Stimulated activated effector memory CD8-positive, alpha-beta T cell treated with anti-CD3 and anti-CD28 coated beads, Interleukin-12 subunit alpha, Interleukin-12 subunit beta, amount 100 ng/mL, for 72 hours (primary cell): ENCODE data around the gene NADK.
"Not testable (repeated sequence)": the region's sequence is repeated elsewhere in the genome, so short reads cannot be mapped to it uniquely, and the experiment has no call there.

Experiments used
- ATAC-seq: fragments of 150-1000 bp; cut with Tn5 transposase; 2 replicates; pipeline ENCODE4 v1.10.0; 2021
- DNase-seq, 2 donors: peaks; one replicate each; pipeline ENCODE4 v3.0.0; 2021 to 2022; ENCODE audit warnings: low spot score in 2 of 2
- H3K27ac Mint-ChIP-seq: one replicate; pipeline ENCODE4 v1.8.0; 2022; ENCODE audit warnings: mild to moderate bottlenecking, mixed read lengths
- H3K36me3 Mint-ChIP-seq: one replicate; pipeline ENCODE4 v1.8.0; 2022; ENCODE audit warnings: mild to moderate bottlenecking, mixed read lengths
- H3K4me1 Mint-ChIP-seq: one replicate; pipeline ENCODE4 v1.8.0; 2022; ENCODE audit warnings: mixed read lengths
- H3K4me3 Mint-ChIP-seq: one replicate; pipeline ENCODE4 v1.8.0; 2022; ENCODE audit warnings: mild to moderate bottlenecking, mixed read lengths
- H3K9me3 Mint-ChIP-seq: one replicate; pipeline ENCODE4 v1.8.0; 2022; ENCODE audit warnings: mixed read lengths

NADK gene

DNA sequence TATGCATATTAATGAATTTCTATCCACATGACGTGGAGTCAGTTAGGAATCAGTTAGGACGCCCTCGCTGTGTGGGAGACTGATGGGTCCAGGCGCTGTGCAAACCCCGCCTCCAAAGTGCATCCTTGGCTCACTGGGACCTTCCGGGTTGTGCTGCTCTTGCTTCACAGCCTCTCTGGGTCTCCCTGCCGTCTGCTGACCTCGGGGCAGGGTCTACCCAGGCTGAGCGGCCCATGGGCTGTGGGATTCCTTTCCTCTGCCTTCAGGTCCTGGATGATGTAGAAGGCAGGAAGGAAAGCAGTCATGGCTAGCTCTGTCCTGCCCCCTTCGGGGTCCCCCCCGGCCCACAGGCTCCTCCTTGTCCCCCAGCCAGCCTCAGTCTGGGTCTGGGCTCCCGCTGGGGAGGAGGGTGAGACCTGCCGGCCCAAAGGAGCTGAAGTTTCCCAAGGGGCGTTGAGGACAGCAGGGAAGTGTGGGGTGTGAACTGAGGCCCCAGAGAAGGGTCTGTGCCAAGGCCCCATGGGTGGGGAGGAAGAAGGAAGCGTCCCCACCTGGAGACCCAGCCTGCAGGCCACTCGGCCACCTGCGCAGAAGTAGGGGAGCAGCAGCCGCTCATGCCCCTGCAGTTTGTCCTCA, 29.5 kb downstream of the NADK start:
- no peak for ATAC-seq
- H3K4me1 Mint-ChIP-seq: no peaks in the 10 kb centered on the region
- H3K36me3 Mint-ChIP-seq: peaks cover 17% of the 10 kb centered on the region
- H3K27ac Mint-ChIP-seq: no peak overlapping the region
- no peak overlapping the region for H3K4me3 Mint-ChIP-seq
- no peaks in the 10 kb centered on the region for H3K9me3 Mint-ChIP-seq
- DNase-seq: no peak

GRCh38 chr1:1746566-1746909, 31.7 kb downstream of the NADK start:
- Mint-ChIP-seq H3K27ac (peak overlapping the region; percentile 86), H3K4me3 (peak overlapping the region; percentile 55)
- not testable (repeated sequence) for H3K36me3 Mint-ChIP-seq, DNase-seq, H3K4me1 Mint-ChIP-seq, H3K9me3 Mint-ChIP-seq
- ATAC-seq: peak; percentile 91

- H3K27ac Mint-ChIP-seq: peak overlapping the region; percentile 86
These were observed 32.4 kb downstream of the NADK start for GRCh38 chr1:1745651-1746565.

GRCh38 chr1:1742529-1742928, 35.7 kb downstream of the NADK start:
- H3K27ac Mint-ChIP-seq, H3K4me3 Mint-ChIP-seq, H3K4me1 Mint-ChIP-seq, ATAC-seq, DNase-seq, H3K9me3 Mint-ChIP-seq, H3K36me3 Mint-ChIP-seq: not testable (repeated sequence)

More at GRCh38 chr1:1745651-1746565, 32.4 kb downstream of the NADK start:
- not testable (repeated sequence) for H3K36me3 Mint-ChIP-seq, H3K4me1 Mint-ChIP-seq, H3K9me3 Mint-ChIP-seq
- ATAC-seq: peak; percentile 87
- H3K4me3 Mint-ChIP-seq: peak overlapping the region; percentile 38
- DNase-seq: peak; percentile 79 to 96

- H3K4me1 Mint-ChIP-seq, H3K9me3 Mint-ChIP-seq, H3K4me3 Mint-ChIP-seq, DNase-seq, ATAC-seq, H3K27ac Mint-ChIP-seq: not testable (repeated sequence)
- peaks cover 14% of the 10 kb centered on the region for H3K36me3 Mint-ChIP-seq
These were observed 37.3 kb downstream of the NADK start for GRCh38 chr1:1741013-1741412.

GRCh38 chr1:1738799-1739337, 39.4 kb downstream of the NADK start:
- DNase-seq, H3K4me1 Mint-ChIP-seq, H3K9me3 Mint-ChIP-seq, H3K4me3 Mint-ChIP-seq, H3K27ac Mint-ChIP-seq: not testable (repeated sequence)
- peaks cover 19% of the 10 kb centered on the region for H3K36me3 Mint-ChIP-seq
- peak; percentile 55 for ATAC-seq

- DNase-seq, H3K4me1 Mint-ChIP-seq, H3K27ac Mint-ChIP-seq, H3K9me3 Mint-ChIP-seq, H3K4me3 Mint-ChIP-seq: not testable (repeated sequence)
- H3K36me3 Mint-ChIP-seq: peaks cover 27% of the 10 kb centered on the region
- ATAC-seq: peak; percentile 72
These were observed 40.3 kb downstream of the NADK start for GRCh38 chr1:1737675-1738590.

- H3K4me3 Mint-ChIP-seq: no peak overlapping the region
These were observed 45.9 kb downstream of the NADK start for GRCh38 chr1:1732381-1732780.

GRCh38 chr1:1730870-1731269, 47.4 kb downstream of the NADK start:
- ATAC-seq (no peak), DNase-seq (no peak)
- peaks cover 36% of the 10 kb centered on the region for H3K36me3 Mint-ChIP-seq
- H3K9me3 Mint-ChIP-seq: no peaks in the 10 kb centered on the region
- H3K4me3 Mint-ChIP-seq: no peak overlapping the region
- no peaks in the 10 kb centered on the region for H3K4me1 Mint-ChIP-seq
- no peak overlapping the region for H3K27ac Mint-ChIP-seq

More at GRCh38 chr1:1732381-1732780, 45.9 kb downstream of the NADK start:
- Mint-ChIP-seq H3K27ac (no peak overlapping the region), H3K36me3 (peaks cover 44% of the 10 kb centered on the region), H3K9me3 (no peaks in the 10 kb centered on the region), H3K4me1 (no peaks in the 10 kb centered on the region)
- DNase-seq (no peak), ATAC-seq (no peak)

DNA sequence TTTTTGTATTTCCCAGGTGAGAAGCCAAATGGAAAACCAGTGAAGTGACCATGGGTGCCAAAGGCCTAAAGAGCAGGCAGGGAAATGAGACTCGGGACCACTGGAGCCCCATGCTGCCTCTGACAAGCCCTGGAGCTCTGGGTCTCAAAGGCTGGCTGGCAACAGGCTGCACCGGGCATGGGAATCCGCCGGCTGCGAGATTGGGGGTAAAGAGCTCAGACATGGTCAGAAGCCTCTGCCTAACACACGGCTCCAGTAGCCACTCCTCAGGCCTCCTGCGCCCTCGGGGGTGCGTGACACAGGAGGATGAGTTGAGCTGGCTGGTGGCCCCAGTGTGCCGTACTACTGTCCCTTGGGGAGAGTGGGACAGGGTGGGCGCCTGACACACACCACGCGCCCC, 48.0 kb downstream of the NADK start:
- not testable (repeated sequence) for H3K9me3 Mint-ChIP-seq, ATAC-seq, H3K4me3 Mint-ChIP-seq, H3K27ac Mint-ChIP-seq, DNase-seq, H3K4me1 Mint-ChIP-seq
- H3K36me3 Mint-ChIP-seq: peaks cover 36% of the 10 kb centered on the region

GRCh38 chr1:1729116-1729816, 49.0 kb downstream of the NADK start:
- peak overlapping the region; percentile 18 for H3K4me3 Mint-ChIP-seq
- peak overlapping the region; percentile 90 for H3K27ac Mint-ChIP-seq
- not testable (repeated sequence) for DNase-seq, H3K9me3 Mint-ChIP-seq, H3K4me1 Mint-ChIP-seq, ATAC-seq
- peaks cover 38% of the 10 kb centered on the region for H3K36me3 Mint-ChIP-seq

DNA sequence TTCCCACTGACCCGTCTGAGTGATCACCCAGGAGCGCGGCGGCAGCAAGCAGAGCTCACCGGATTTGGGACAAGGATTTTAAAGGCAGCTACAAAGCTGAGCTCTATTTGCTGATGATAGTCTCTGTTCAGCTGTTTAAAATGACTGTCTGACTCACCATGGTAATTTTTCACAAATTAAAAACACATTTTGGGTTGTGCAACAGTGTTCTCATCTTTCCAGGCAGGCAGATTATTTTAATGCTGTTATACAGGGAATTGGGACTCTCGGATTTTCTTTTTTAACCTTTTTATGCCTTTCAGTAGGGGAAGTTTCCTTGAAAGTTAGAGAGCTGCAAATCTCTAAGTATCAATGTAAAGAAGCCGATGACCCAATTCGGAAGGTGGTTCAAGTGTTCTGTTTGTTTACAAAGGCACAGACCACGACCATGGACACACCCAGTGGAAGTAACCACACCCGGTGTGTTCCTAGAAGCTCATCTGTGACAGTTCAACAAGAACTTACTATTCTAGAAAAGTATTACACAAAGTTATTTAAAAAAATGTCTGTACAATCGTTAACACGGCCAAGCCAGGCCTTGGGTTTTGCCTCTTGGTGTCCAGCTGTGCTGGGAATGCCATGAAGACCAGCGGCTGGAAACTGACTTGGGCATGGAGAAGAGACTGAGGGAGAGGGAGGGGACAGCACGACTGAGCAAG, 49.8 kb downstream of the NADK start:
- not testable (repeated sequence) for H3K4me1 Mint-ChIP-seq, DNase-seq, ATAC-seq, H3K9me3 Mint-ChIP-seq
- H3K27ac Mint-ChIP-seq: peak overlapping the region; percentile 90
- peak overlapping the region; percentile 18 for H3K4me3 Mint-ChIP-seq
- peaks cover 33% of the 10 kb centered on the region for H3K36me3 Mint-ChIP-seq

GRCh38 chr1:1727131-1727651, 51.1 kb downstream of the NADK start:
- H3K27ac Mint-ChIP-seq, H3K9me3 Mint-ChIP-seq, DNase-seq, H3K4me3 Mint-ChIP-seq, ATAC-seq, H3K4me1 Mint-ChIP-seq: not testable (repeated sequence)
- peaks cover 22% of the 10 kb centered on the region for H3K36me3 Mint-ChIP-seq

GRCh38 chr1:1726088-1726487, 52.2 kb downstream of the NADK start:
- H3K4me3 Mint-ChIP-seq, H3K9me3 Mint-ChIP-seq, ATAC-seq, H3K4me1 Mint-ChIP-seq, DNase-seq, H3K27ac Mint-ChIP-seq: not testable (repeated sequence)
- peaks cover 22% of the 10 kb centered on the region for H3K36me3 Mint-ChIP-seq
